DMS153 (cell line): ENCODE data around the gene LIPC.

Experiments used
- DNase-seq: peaks from one replicate; lab custom pipeline; 2025; lab: John Stamatoyannopoulos, UW

LIPC gene

DNA sequence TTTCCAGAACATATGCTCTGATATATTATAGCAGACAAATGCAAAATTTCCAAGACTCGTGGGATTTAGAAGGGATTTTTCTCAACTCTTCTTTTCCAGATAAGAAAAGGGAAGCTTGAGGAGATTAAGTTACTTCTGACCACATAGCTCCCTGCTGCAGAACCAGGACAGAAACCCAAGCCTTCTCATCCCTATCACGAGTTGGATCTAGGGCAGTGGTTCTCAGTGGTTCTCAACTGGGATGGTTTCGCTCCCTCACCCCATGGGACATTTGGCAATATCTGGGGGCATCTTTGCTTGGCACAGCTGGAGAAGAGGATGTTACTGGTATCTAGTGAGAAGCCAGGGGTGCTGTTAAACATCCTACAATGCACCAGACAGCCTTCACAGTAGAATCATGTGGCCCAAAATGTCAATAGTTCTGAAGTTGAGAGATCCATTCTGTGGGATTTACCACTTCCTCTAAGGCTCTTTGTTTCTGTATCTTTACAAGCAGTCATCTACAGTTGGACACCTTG, 64.2 kb downstream of the LIPC start:
- DNase-seq: no peak

DNA sequence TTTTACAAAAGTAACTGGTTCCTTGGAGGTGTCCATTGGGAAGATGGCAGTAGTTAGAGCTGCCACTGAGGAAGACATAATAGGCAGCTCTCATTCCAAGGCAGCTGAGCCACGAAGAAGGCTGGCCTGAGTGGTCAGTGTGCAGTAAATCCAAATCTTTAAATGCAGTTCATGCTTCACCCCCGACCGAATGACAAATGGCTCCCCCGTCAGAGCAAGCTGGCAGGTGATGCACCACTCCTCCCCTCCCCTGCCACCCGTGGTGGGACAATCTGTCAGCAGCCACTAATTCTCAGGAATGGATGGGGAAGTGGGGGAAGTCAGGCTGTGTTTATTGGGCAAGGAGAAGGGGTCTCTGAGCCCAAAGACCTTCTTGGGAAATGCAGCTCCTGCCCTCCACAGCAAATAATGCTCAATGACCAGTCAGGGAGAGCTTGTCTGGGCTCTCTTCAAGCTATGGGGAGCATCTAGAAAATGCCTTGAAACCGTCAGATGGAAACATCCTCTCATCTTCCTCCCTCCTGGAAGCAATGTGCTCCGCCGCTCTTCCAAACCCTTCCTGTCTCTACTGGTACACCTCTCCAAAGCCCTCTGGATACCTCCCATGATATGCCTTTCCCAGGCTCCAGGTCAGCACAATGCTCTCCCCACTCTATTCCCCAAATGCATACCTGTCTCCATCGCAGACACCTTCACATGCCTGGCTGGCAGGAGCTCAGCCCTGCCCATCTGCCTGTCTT, 65.4 kb downstream of the LIPC start:
- DNase-seq: no peak

DNA sequence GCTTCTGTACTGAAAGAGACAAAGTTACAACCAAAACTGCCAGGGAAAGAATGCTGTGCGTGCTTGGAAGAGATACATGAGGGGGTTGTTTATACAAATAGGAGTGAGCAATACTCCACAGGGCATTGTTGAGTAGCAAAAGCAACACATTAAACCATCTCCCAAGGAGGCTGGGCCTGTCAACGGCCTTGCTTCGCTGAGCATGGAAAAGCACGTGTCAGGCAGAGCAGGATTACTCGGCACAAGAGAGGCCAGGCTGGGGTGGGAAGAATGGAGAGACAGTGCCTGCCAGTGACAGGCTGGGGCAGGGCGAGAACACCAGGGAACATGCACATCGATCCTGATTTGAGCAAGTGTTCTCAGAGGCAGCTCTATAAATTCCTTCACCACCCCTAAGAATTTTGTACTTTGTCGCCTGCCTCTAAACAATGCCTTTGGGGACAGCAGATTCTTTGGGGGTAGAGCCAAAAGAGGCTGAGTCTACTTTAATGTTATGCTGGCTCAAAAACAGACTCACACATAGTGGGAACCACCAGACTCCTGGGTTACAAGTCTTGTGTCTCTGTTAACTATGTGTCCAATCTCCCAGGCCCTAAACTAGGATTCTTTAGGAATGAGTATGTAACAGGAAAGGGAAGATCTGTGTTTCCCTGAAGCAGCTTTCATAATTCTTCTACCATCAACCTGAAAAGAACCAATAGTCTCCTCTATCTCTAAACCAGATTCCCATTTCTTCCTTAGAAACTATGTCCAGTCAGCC, 67.2 kb downstream of the LIPC start:
- no peak for DNase-seq

DNA sequence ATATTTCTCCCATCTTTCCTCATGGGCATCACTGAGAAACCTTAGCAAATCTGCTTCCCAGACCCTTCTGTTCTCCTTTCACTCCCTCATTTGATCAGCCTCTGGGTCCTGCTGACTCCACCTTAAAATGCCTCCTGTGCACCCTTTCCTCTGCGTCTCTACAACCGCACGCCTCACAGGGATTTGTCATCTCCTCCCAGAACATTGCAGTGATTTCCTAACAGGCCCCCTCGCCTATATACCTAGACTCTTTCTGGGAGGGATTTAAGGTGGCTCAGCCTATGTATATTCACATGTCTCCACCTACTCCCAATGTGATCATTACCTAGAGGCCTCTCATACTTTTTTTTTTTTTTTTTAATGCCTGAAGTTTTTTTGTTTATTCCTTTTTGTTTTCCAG, 69.2 kb downstream of the LIPC start:
- DNase-seq: no peak

DNA sequence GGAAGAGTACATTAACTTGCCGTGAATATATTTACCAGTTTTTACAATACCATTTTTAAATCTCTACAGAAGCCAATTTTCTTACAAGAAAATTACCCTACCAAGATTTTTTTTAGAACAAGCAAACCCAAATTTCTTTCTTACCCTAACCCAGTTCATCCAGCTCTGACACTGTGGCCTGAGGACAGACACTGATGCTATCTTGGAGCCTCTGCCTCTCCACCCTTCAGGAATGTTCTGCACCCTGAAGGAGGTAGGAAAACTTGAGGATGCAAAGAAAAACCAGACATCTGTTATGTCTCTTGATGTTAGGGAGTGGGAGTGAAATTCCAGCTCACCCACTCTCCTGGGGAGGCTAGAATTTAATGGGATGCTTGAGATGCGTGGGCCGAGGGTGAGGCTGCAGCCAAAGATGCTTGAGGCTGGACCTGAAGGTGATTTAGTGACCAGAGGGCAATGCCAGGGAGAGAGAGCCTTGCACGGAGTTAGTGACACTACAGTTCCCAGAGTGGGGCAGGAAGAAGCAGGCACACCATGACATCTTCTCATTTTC, 69.9 kb downstream of the LIPC start:
- no peak for DNase-seq

DNA sequence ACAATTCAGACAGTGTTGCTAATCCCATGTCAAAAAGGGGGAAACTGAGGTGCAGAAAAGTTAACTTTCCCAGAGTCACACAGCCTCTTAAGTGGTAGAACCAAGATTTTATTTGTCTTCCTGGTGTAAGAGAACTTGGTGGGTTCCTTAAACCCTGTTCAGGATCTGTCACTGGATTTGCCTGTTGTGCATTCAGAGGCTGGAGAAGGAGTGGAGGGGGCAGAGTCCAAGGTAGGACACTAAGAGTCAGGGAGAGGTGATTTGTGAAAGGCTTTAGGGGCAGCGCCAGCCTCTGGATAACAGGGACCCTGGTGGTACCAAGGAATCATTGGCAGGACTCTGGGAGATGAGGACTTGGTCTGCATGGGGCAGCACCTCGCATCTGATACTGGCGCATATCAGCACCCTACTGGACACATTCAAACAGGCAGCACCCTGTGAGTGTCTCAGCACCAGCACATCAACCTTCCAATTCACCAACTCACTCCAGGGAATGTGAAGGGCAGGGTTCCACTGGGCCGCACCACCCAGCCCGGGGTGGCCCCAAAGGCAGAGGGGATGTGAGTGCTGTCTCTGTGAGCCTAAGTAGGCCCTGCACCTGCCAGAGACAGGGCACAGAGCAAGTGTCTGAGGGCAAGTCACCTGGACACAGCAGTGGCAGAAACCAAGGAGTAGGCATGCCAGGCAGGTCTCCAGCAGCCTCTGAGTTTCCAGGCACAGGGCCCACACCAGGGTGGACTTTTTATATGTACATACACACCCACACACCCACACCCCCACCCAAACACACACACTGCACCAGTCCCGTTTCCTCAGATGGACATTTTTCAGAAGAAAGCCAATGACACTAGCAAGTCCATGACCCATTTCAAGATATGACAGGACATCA, 71.6 kb downstream of the LIPC start:
- no peak for DNase-seq

DNA sequence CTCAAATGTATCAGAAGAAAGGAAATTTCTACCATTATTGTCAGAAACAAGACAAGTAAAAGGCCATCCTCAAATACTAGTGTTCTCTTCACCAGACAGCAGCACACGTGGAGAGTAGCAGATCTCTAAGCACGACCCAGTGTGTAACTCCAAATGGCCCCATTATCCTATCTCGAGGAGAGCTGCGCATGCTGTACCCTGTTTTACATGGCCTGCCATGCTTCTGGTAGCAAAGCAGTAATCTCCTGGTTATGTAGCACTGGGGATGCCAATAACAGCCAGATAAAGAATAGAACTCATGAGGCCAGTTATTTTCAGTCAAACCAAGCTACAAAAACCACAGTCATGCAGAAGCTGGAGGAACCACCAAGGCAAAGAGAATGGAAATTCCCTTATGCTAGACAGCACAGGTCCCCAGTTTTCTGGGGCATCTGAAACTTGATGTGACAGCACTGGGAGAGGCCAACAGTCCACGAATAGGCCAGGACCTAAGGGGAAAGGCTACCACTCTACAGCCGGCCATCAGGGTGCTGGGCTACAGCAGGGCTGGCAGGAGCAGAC, 73.0 kb downstream of the LIPC start:
- no peak for DNase-seq

DNA sequence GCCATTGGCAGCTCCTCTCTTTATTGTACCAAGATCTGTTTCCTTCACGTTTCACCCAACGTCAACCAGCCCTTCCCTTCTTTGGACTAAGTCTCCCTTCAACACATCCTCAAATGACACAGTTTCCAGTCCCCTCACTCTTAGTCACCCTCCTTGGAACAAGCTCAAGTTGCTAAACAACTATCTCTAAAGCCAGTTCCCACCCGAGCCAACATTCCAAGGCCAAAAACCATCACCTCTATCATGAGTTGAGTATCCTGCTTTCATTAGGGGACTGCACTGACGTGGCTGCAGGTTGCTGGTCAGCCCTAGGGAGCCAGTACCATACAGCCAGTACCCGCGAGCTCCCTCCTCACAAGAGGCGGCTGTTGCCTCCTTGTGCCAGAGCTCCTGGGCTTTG, 73.8 kb downstream of the LIPC start:
- DNase-seq: no peak

DNA sequence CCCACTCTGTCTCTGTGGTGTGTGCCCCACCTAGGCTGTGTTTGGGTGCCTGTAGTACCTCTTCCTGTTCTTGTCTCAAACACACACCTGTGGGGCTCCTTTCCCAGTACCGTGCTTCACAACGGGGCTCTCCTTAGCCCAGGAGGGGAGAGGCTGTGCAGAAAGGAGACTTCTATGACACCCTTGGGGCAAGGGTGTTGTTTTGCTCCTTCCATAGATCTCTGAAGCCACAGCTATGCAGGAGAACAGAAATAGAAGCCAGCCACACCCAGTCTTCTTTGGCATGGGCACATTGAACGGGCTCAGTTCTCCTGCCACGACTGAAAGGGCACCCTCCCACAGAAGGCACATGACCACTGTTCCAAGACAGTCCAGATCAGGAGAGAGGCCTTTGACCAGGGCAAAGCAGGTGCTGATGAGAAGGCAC, 74.3 kb downstream of the LIPC start:
- DNase-seq: no peak

DNA sequence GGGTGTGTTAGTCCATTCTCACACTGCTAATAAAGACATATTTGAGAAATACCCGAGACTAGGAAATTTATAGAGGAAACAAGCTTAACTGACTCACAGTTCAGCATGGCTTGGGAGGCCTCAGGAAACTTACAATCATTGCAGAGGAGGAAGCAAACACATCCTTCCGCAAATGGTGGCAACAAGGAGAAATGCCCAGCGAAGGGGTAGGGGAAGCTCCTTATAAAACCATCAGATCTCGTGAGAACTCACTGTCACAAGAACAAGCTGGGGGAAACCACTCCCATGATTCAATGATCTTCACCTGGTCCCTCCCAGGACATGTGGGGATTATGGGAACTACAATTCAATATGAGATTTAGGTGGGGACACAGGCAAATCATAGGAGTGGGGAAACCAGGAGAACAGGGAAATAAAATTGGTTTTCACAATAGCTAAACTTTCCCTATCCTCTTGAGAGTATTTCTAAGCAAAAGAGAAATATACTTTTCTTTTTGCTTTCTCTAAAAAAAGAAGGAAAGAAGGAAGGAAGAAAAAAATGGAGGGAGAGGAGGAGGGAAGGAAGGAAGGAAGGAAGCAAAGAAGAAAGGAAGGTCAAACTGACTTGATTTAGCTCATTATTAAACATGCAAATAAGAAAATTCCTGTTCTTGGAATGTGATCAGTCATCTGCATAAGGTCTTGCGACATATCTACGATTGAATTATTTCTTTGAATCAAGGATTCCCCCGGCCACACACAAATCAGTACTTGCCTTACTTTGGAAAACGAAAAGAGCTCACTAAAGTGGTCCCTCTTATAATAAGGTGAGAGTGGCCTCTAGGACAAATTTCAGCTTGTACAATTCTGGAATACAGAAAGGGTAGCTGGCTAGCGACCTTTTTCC, 75.2 kb downstream of the LIPC start:
- DNase-seq: no peak

DNA sequence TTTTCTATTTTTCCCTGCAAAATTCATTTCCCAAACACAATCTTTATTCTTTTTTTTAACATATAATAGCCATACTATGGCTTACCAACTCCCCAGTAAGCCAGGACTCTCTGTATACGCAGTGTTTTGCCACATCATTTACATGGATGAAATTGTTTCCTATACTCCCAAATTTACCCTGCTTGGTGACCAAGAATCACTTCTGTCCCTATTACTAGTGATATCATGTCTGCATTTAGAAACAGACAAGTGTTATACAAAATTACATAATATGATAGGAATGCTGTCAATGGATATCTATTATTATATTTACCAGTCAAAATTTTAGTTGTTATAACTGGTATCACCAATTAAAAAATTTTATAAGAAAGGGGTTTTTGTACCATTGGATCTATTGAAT, 77.8 kb downstream of the LIPC start:
- no peak for DNase-seq

DNA sequence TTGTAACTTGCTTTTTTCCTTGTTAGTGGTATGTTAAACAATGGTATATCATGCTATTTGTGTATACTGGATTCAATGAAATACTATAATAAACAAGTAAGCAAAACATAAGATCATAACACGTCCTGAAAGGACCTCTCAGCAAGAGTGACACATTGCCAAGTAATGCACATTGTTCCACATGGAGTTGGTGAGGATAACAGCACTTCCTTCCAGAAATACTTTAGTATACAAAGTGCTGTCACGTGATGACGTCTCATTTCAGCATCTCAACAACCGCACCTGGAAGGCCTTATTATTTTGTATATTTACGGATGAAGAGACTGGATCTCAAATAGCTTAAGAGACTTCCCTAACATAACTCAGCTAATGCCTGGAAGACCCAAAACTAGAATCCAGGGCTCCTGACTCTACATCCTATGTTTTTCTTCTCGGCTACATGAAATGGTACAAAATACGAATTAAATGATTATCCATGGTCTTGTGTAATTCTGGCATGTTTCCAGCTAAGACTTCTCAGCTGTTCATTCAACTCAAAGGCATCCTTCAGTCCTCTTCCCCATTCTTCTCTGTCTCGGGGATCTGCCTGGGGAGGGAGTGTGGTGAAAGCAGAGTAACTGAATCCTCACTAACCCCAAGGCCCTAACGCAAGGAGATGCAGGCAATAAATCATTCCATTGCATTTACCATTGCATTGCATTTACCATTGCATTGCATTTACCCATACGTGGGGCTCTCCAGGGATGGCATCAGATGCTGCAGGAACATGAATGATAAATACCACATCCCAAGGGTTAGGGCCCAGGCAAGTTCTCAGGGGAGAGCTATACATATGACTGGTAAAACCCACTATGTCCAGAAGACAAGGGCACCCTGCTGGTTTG, 79.2 kb downstream of the LIPC start:
- no peak for DNase-seq

DNA sequence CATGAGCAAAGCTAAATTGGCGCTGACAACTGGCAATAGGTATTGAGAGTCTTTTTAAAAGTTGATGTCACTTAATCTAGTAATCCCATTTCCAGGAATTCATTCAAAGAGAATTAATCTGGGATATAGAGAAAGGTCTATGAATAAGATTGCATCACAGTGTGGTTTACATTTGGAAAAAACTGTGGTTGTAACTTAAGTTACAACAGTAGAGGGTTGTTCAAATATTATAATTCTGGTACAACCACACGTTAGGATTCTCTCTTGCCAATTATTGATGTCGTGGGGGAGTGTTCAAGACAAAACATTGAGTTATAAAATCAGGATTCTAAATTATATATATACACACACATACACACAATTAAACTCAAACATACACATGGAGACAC, 79.8 kb downstream of the LIPC start:
- no peak for DNase-seq

DNA sequence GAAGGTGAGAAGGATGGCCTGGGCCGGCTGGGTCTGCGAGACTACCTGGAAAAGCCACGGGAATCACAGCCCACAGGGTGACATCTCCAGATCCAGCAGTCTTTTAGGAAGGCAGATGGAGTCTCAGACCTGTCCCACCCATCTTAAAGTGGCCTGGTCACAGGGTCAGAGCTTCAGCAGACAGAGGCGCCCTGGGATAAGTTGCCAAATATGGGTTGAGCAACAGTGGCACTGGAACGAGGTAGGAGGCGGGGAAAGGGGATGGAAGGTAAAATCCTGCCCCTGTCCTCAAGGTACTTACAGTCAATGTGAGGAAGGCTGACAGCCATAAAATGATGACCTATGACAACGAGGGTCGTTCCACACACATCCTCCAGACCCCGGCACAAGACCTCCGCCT, 80.7 kb downstream of the LIPC start:
- DNase-seq: no peak

DNA sequence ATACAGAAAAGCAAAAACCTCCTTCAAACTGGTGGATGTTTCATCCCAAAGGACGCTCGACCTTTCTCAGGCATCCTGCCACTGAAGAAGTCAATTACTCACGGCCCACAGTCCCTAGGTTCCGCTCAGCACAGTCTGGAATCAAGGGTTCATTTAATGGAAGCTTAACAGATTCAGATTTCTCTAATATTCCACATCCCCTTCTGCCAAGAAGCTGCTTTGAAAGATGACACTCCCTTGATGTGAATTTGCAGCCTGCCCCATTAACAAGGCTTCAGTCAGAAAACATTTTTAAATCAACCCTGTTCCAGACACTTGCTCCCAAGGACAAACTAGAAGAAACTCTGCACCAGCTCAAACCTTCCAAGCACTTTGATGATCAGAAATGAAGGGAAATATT, 81.2 kb downstream of the LIPC start:
- DNase-seq: no peak

DNA sequence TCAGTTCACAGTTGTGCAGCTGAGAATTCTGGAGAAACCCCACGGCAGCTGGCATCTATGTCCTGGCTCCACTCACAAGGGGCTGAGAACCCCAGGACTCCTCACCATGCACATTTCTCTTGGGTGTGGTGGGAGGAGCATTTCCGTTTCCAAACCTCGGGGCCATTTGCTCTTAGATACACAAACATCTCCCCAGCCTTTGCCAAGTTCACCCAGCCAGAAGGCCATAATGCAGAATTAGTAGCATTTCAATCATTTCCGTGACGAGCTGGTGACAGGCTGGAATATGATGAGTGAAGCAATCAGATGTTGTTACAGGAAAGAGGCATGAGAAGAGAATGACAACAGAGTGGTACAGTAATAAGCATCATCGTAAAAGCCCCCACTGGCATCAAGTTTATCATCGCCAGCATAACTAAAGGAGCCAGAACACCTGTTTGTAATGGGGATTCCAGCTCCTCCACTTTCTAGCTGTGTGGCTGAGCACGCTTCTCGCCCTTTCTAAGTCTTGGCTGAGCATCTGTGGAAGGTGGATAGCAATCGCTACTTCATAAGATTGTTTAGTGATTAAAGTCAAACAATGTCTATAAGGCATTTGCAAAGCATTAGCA, 82.0 kb downstream of the LIPC start:
- DNase-seq: no peak

DNA sequence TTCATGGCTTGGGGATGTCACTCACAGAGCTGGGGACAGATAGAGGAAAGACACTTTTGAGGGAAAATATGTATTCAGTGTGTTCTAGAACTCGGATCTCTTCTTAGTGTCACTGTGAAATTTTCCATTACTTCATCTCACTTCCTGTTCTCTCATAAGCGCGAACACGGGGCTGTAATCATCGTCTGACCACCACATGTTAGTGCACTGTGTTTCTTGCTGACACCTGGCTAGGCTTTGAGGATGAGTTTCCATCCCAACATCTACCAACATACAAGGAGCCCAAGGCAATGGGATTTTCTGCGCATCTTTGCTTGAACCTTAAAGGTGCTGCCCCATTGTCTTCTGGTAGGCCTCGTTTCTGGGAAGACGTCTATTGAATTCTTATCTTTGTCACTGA, 84.0 kb downstream of the LIPC start:
- no peak for DNase-seq

DNA sequence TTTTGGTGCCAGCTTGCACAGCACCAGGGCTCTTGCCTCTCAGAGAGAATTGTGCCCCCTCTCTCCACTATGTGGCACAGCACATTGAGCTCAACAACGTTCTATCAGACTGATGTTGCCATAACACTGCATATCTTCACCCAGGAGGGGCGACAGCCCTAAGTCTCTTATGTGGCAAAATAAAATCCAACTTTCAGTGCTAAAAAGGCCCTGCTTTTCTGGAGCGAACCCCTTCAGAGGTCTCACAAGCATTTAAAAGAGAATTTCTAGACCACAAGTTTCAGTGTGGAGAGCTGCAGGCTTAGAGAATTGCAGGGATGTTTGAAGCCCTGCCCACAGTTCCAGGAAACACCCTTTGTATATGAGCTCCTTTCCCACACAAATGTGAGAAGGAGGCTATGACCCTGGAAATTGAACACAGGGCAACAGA, 85.5 kb downstream of the LIPC start:
- DNase-seq: no peak
